ENCODE measurements around the gene ADGRA1. TPM values are rescaled to one million over a fixed set of nuclear protein-coding genes. Genes with fewer than 3 reads are reported as not detected.

Gene ADGRA1
- total and polyA plus RNA-seq, 2 experiments from 2014 or later, result 0.23 to 0.52 TPM

GRCh38 chr10:133068111-133069032, 19.4 kb upstream of the ADGRA1 start:
- Histone ChIP-seq H3K27ac (ENCODE audit: low read depth) (no peak overlapping the region), H3K9me2 (ENCODE audit: insufficient read depth) (no peaks in the 10 kb centered on the region), H2AFZ (0 out of 2 replicates have a peak overlapping the region, but pooled peaks have one; percentile 47), H3K4me2 (no peak overlapping the region), H3K4me1 (ENCODE audit: insufficient read depth) (no peaks in the 10 kb centered on the region), H4K20me1 (replicated peaks; ENCODE audit: insufficient read depth) (no peaks in the 10 kb centered on the region), H3K4me3 (no peak overlapping the region), H3K79me2 (replicated peaks; ENCODE audit: insufficient read depth) (no peaks in the 10 kb centered on the region), H3K27me3 (ENCODE audit: insufficient read depth) (no peaks in the 10 kb centered on the region), H3K36me3 (ENCODE audit: insufficient read depth) (no peaks in the 10 kb centered on the region), H3F3A (replicated peaks; ENCODE audit: low read depth) (no peaks in the 10 kb centered on the region)
- H3K36me3 Mint-ChIP-seq (ENCODE audit: low read depth), result no peaks in the 10 kb centered on the region
- no peak for DNase-seq (ENCODE audit: low spot score)
- H3K27me3 Mint-ChIP-seq (ENCODE audit: insufficient read depth, low read depth, poor library complexity), result peaks cover 6% of the 10 kb centered on the region
- H3K4me1 Mint-ChIP-seq, result peaks cover 4% of the 10 kb centered on the region; the same call in 1 of the 3 replicates
- H3K27ac Mint-ChIP-seq, result no peak overlapping the region
- peaks cover 2% of the 10 kb centered on the region; the same call in 1 of the 3 replicates for H3K9me3 Mint-ChIP-seq
- TF ChIP-seq ETS1 (IDR thresholded peaks at IDR 0.05) (no peak), JUNB (IDR thresholded peaks at IDR 0.05; ENCODE audit: unreplicated experiment) (no peak), EZH2 (IDR thresholded peaks at IDR 0.05; ENCODE audit: low read depth, unreplicated experiment) (no peak), POLR2AphosphoS5 (IDR thresholded peaks at IDR 0.05; ENCODE audit: low read depth) (no peak), STAT1 (IDR thresholded peaks at IDR 0.05; ENCODE audit: unreplicated experiment) (no peak), NANOG (IDR thresholded peaks at IDR 0.05; ENCODE audit: borderline replicate concordance) (no peak), EZH2phosphoT487 (IDR thresholded peaks at IDR 0.05; ENCODE audit: unreplicated experiment) (no peak), REST (IDR thresholded peaks at IDR 0.05; ENCODE audit: unreplicated experiment) (no peak), CREB1 (CRISPR knock-in tag; IDR thresholded peaks at IDR 0.05; ENCODE audit: low read depth) (no peak), ZNF114 (CRISPR knock-in tag; IDR thresholded peaks at IDR 0.05) (no peak), ZNF331 (CRISPR knock-in tag; IDR thresholded peaks at IDR 0.05; ENCODE audit: low read depth) (no peak), ZNF462 (CRISPR knock-in tag; IDR thresholded peaks at IDR 0.05) (no peak), CTCF (conservative IDR thresholded peaks at IDR 0.05; ENCODE audit: low read depth in 2 of 2) (no peak)
- H3K4me3 Mint-ChIP-seq, result no peak overlapping the region
- ATAC-seq, result no peak
